B cell (primary cell): Measurements from ENCODE around the gene MAP3K6. TPM values are rescaled to one million over a fixed set of nuclear protein-coding genes. Genes with fewer than 3 reads are reported as not detected.
A peak's percentile ranks its signal among the peaks of the same experiment; 100 is the strongest.

Experiments used
- ATAC-seq: fragments of 200-7000 bp; cut with Tn5 transposase; one replicate; pipeline ENCODE4 v1.10.0; 2021; ENCODE audit warnings: low read depth, mild to moderate bottlenecking, moderate number of reproducible peaks, moderate library complexity
- CTCF ChIA-PET: fragments of 350-600 bp; sonication (Branson Sonifier 250); formaldehyde crosslinking; loops from one replicate; lab custom pipeline; 2021; ENCODE audit warnings: antibody characterized with exemption, inconsistent platforms; lab: Charles Lee
- POLR2A ChIA-PET: fragments of 350-600 bp; sonication (Branson Sonifier 250); formaldehyde crosslinking; loops from one replicate; lab custom pipeline; 2021; ENCODE audit warnings: antibody characterized with exemption; lab: Charles Lee
- DNase-seq: peaks from one replicate; pipeline ENCODE4 v3.0.0; 2013
- H2AFZ ChIP-seq: 2 replicates; pipeline ENCODE4 v1.6.1; 2012; ENCODE audit warnings: mild to moderate bottlenecking, low read depth, low read length; ENCODE audit not compliant: insufficient read depth, poor library complexity, severe bottlenecking
- H3K27ac ChIP-seq, 2 donors: 1 replicate in 1 of 2; 2 replicates in 1 of 2; pipeline ENCODE4 v1.5.1; 2012 to 2013; ENCODE audit warnings: low read length in 2 of 2, mild to moderate bottlenecking in 2 of 2, moderate library complexity in 1 of 2
- H3K27me3 ChIP-seq, 4 experiments: fragments of 200-600 bp in 1 of 4; sonication (generic) in 1 of 4; replicated peaks in 1 of 4; 1 replicate in 2 of 4; 2 replicates in 2 of 4; pipeline versions ENCODE4 v1.6.1 to v1.7.0; 2013 to 2016; ENCODE audit warnings: low read length in 3 of 4, mild to moderate bottlenecking in 2 of 4, mixed read lengths in 1 of 4, moderate library complexity in 1 of 4; ENCODE audit not compliant: insufficient read depth in 4 of 4, control insufficient read depth in 3 of 4; ENCODE audit errors: control extremely low read depth in 1 of 4
- H3K36me3 ChIP-seq, 2 experiments: replicated peaks in 1 of 2; 1 replicate in 1 of 2; 2 replicates in 1 of 2; pipeline versions ENCODE4 v1.6.1 to v1.7.1; 2013; ENCODE audit warnings: low read length in 1 of 2; ENCODE audit not compliant: insufficient read depth in 2 of 2, control insufficient read depth in 1 of 2; ENCODE audit errors: control extremely low read depth in 1 of 2, extremely low read depth in 1 of 2
- H3K4me1 ChIP-seq, 2 donors: fragments of 200-600 bp in 1 of 2; sonication (generic) in 1 of 2; 1 replicate in 1 of 2; 2 replicates in 1 of 2; pipeline versions ENCODE4 v1.5.1 to v1.6.1; 2013 to 2017; ENCODE audit warnings: low read length in 2 of 2; ENCODE audit not compliant: control insufficient read depth in 2 of 2, insufficient read depth in 2 of 2
- H3K4me2 ChIP-seq: replicated peaks from 2 replicates; pipeline ENCODE3; 2012; ENCODE audit warnings: mild to moderate bottlenecking, low read depth, low read length; ENCODE audit not compliant: poor library complexity, severe bottlenecking
- H3K4me3 ChIP-seq, 5 experiments: fragments of 200-600 bp in 1 of 5; sonication (generic) in 1 of 5; 1 replicate in 3 of 5; 2 replicates in 2 of 5; pipeline versions ENCODE4 v1.5.1 to v1.7.0; 2011 to 2016; ENCODE audit warnings: low read length in 4 of 5, mild to moderate bottlenecking in 4 of 5, low read depth in 2 of 5, control low read depth in 1 of 5, moderate library complexity in 1 of 5; ENCODE audit not compliant: insufficient read depth in 1 of 5; ENCODE audit errors: control extremely low read depth in 1 of 5, extremely low read depth in 1 of 5
- H3K79me2 ChIP-seq: fragments of 200-600 bp; sonication (generic); one replicate; pipeline ENCODE4 v1.6.0; 2016; ENCODE audit warnings: low read length; ENCODE audit not compliant: control insufficient read depth, insufficient read depth
- H3K9ac ChIP-seq: fragments of 200-600 bp; sonication (generic); 2 replicates; pipeline ENCODE4 v1.6.1; 2017; ENCODE audit warnings: mild to moderate bottlenecking, low read length, moderate library complexity
- H3K9me3 ChIP-seq, 3 donors: one replicate each; pipeline versions ENCODE4 v1.6.1 to v1.7.1; 2013; ENCODE audit warnings: low read length in 2 of 3; ENCODE audit not compliant: control insufficient read depth in 2 of 3, insufficient read depth in 1 of 3; ENCODE audit errors: control extremely low read depth in 1 of 3
- H4K20me1 ChIP-seq: 2 replicates; pipeline ENCODE4 v1.6.0; 2012; ENCODE audit warnings: mild to moderate bottlenecking, low read length; ENCODE audit not compliant: insufficient read depth, control insufficient read depth, poor library complexity, severe bottlenecking
- H3K27ac Mint-ChIP-seq: one replicate; pipeline ENCODE4 v1.8.0; 2021; ENCODE audit warnings: mixed read lengths
- H3K27me3 Mint-ChIP-seq: one replicate; pipeline ENCODE4 v1.8.0; 2021; ENCODE audit warnings: mixed read lengths
- H3K4me1 Mint-ChIP-seq: one replicate; pipeline ENCODE4 v1.8.0; 2021; ENCODE audit warnings: mixed read lengths
- H3K4me3 Mint-ChIP-seq: one replicate; pipeline ENCODE4 v1.8.0; 2021; ENCODE audit warnings: mixed read lengths
- H3K9me3 Mint-ChIP-seq: one replicate; pipeline ENCODE4 v1.8.0; 2022; ENCODE audit warnings: mixed read lengths; ENCODE audit not compliant: insufficient read depth
- EZH2 ChIP-seq: IDR thresholded peaks from 2 replicates; pipeline ENCODE4 v1.6.1; 2012; ENCODE audit warnings: borderline replicate concordance, low read depth, mild to moderate bottlenecking, moderate library complexity, low read length; ENCODE audit not compliant: insufficient read depth, poor library complexity, severe bottlenecking
- WGBS: methylation state at CpG from one replicate; pipeline ENCODE4 v1.1.5; 2013; ENCODE audit warnings: missing lambda C conversion rate; ENCODE audit not compliant: insufficient coverage; 5-methylcytosine and 5-hydroxymethylcytosine counted together
- intact Hi-C: fragments of 100-400 bp; cut with micrococcal nuclease; formaldehyde crosslinking; loops from one replicate; pipeline ENCODE4 v1.10.0; 2022
- polyA plus RNA-seq: library from polyadenylated mRNA; depleted of rRNA; stranded (reverse); fragments of >200 nt; gene quantifications from 2 replicates; pipeline ENCODE4 v1.2.3, GENCODE V29; 2012
- total RNA-seq, 2 donors: library from RNA; stranded (reverse); fragments of 120-200 nt in 1 of 2; gene quantifications; 1 replicate in 1 of 2; 2 replicates in 1 of 2; pipeline versions ENCODE4 v1.2.3 to v1.2.4, GENCODE V29; 2013 to 2022
- TF ChIP-seq, protein P1 (sequence below): fragments of 200-600 bp; IDR thresholded peaks from one replicate; pipeline ENCODE4 v1.8.0; 2022; ENCODE audit warnings: antibody characterized with exemption, mild to moderate bottlenecking

MAP3K6 gene
- total and polyA plus RNA-seq, 2 donors (not counting 1 experiment from before 2014, with no cell fraction given), result 9.4 to 11.0 TPM

- peaks cover 8% of the 10 kb centered on the region for H4K20me1 ChIP-seq
- peak overlapping the region; percentile 95 for H3K4me2 ChIP-seq
- H3K27me3 Mint-ChIP-seq, result no peaks in the 10 kb centered on the region
- intact Hi-C loops, result loop anchor here (1.0 to 2.0 kb wide), 4 partner anchors 9 to 32 kb away; no protein-coding TSS in a partner anchor
- CTCF ChIA-PET, result interaction anchor here (0.7 to 11.1 kb wide), 28 partner anchors 7 to 313 kb away, joined by 3 to 135 read pairs (median 4); partner anchors contain the start of genes CD164L2, GPR3, MAP3K6 and SYTL1
- POLR2A ChIA-PET, result interaction anchor here (0.9 to 2.2 kb wide), 9 partner anchors 8 to 46 kb away, joined by 3 to 16 read pairs (median 4); partner anchors contain the start of gene SYTL1
- H3K9me3 Mint-ChIP-seq, result no peaks in the 10 kb centered on the region
- ATAC-seq (peak; percentile 22), DNase-seq (no peak)
- no peaks in the 10 kb centered on the region for H3K79me2 ChIP-seq
- peak overlapping the region; percentile 63 for H3K9ac ChIP-seq
- peaks cover 0 to 5% of the 10 kb centered on the region in 2 experiments for H3K36me3 ChIP-seq
- H3K27ac ChIP-seq, result peak overlapping the region; percentile 19 to 34
- no peaks in the 10 kb centered on the region for H3K9me3 ChIP-seq
- peaks cover 44% of the 10 kb centered on the region for H3K4me1 Mint-ChIP-seq
- H3K27me3 ChIP-seq, result no peaks in the 10 kb centered on the region
- H3K27ac Mint-ChIP-seq, result peak overlapping the region; percentile 75
- H2AFZ ChIP-seq, result peak overlapping the region; percentile 90
- peaks cover 36 to 54% of the 10 kb centered on the region in 2 donors for H3K4me1 ChIP-seq
- H3K4me3 Mint-ChIP-seq, result peak overlapping the region; percentile 84
- 81% methylated on average over 35 of the region's 37 CpGs for WGBS
- TF ChIP-seq, protein P1, sequence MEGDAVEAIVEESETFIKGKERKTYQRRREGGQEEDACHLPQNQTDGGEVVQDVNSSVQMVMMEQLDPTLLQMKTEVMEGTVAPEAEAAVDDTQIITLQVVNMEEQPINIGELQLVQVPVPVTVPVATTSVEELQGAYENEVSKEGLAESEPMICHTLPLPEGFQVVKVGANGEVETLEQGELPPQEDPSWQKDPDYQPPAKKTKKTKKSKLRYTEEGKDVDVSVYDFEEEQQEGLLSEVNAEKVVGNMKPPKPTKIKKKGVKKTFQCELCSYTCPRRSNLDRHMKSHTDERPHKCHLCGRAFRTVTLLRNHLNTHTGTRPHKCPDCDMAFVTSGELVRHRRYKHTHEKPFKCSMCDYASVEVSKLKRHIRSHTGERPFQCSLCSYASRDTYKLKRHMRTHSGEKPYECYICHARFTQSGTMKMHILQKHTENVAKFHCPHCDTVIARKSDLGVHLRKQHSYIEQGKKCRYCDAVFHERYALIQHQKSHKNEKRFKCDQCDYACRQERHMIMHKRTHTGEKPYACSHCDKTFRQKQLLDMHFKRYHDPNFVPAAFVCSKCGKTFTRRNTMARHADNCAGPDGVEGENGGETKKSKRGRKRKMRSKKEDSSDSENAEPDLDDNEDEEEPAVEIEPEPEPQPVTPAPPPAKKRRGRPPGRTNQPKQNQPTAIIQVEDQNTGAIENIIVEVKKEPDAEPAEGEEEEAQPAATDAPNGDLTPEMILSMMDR, result no peak
- TF ChIP-seq EZH2, result no peak
- peak overlapping the region; percentile 21 to 63 (median 54) for H3K4me3 ChIP-seq
Measured at GRCh38 chr1:27356619-27357280, 10.0 kb downstream of the MAP3K6 start.

GRCh38 chr1:27356277-27356618 lies 10.5 kb downstream of the MAP3K6 start:
- Mint-ChIP-seq H3K27me3 (no peaks in the 10 kb centered on the region), H3K4me1 (peaks cover 44% of the 10 kb centered on the region), H3K27ac (peak overlapping the region; percentile 71), H3K9me3 (no peaks in the 10 kb centered on the region), H3K4me3 (peak overlapping the region; percentile 71)
- Histone ChIP-seq H3K27me3 (no peaks in the 10 kb centered on the region), H3K4me1 (peaks cover 36 to 54% of the 10 kb centered on the region in 2 donors), H3K4me2 (peak overlapping the region; percentile 95), H3K9ac (no peak overlapping the region), H3K4me3 (peak overlapping the region in 1 of 5 experiments; percentile 63), H3K79me2 (no peaks in the 10 kb centered on the region), H3K9me3 (no peaks in the 10 kb centered on the region), H3K36me3 (peaks cover 0 to 10% of the 10 kb centered on the region in 2 experiments), H4K20me1 (peaks cover 8% of the 10 kb centered on the region), H3K27ac (no peak overlapping the region), H2AFZ (peak overlapping the region; percentile 12)
- ATAC-seq (no peak), DNase-seq (no peak)
- intact Hi-C loops, result loop anchor here (2.0 kb wide), 1 partner anchor 23 kb away; no protein-coding TSS in a partner anchor
- TF ChIP-seq EZH2, result no peak
- TF ChIP-seq, protein P1, result no peak
- CTCF ChIA-PET, result interaction anchor here (1.0 to 11.1 kb wide), 10 partner anchors 13 to 250 kb away, joined by 3 to 135 read pairs (median 38); partner anchors contain the start of genes CD164L2, GPR3, MAP3K6 and SYTL1
- POLR2A ChIA-PET, result interaction anchor here (2.2 kb wide), 2 partner anchors 15 to 31 kb away, joined by 6 to 16 read pairs; partner anchors contain the start of gene SYTL1
- WGBS, result 94% methylated on average over 12 of the region's 13 CpGs
